ENCODE measurements around the gene FGFRL1. TPM values are rescaled to one million over a fixed set of nuclear protein-coding genes. Genes with fewer than 3 reads are reported as not detected.

Gene FGFRL1
- total RNA-seq, 4 donors from 2014 or later, result 18.1 to 39.6 (median 26.4) TPM

DNA sequence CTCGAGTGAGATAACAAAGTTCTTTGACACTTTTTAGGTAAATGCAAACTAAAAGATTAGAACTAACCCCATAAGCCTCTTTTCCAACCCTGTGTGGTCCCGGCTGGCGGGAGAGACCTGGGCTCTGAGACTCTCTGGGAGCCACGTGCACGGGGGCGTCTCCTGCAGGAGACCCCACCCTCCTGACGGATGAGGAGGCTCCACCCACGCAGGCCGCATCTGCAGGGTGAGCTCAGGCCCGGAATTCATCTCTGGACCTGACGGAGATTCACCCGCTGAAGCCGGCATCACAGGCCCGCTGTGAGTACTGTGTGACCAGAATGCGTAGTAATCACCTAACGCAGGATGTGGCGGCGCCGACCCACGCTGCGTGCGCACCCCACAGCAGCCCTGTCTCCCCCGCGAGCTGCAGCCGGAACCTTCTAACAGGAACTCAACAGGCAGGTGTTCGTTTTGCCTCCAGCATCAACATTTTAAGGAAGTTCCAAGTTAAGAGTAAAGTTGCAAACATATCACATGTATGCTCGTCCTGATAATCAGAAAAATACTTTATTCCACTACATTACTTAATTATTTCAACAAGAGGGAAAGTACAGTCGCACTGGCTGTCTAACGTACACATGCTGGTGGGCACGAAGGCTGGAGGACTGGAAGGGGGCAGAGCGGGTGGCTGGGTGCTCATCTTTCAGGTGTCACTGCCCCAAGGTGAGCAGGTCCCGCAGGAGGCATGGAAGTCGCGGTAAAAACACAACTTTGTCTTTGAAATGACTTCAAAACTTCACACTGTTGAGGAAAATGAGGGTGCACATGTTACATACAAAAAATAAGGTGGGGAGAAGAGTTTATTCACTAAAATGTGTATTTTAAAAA, 44.5 kb downstream of the FGFRL1 start:
- 54 to 56% methylated on average over 32 to 34 of the region's 34 CpGs for WGBS, 2 donors
- no peaks in the 10 kb centered on the region for H3K36me3 ChIP-seq
- peak overlapping the region in 1 of 4 donors; percentile 36 for H3K4me3 ChIP-seq
- no peak overlapping the region for H3K27ac ChIP-seq
- TF ChIP-seq EP300 (IDR thresholded peaks at IDR 0.05), result no peak
- TF ChIP-seq, protein P1, sequence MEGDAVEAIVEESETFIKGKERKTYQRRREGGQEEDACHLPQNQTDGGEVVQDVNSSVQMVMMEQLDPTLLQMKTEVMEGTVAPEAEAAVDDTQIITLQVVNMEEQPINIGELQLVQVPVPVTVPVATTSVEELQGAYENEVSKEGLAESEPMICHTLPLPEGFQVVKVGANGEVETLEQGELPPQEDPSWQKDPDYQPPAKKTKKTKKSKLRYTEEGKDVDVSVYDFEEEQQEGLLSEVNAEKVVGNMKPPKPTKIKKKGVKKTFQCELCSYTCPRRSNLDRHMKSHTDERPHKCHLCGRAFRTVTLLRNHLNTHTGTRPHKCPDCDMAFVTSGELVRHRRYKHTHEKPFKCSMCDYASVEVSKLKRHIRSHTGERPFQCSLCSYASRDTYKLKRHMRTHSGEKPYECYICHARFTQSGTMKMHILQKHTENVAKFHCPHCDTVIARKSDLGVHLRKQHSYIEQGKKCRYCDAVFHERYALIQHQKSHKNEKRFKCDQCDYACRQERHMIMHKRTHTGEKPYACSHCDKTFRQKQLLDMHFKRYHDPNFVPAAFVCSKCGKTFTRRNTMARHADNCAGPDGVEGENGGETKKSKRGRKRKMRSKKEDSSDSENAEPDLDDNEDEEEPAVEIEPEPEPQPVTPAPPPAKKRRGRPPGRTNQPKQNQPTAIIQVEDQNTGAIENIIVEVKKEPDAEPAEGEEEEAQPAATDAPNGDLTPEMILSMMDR (IDR thresholded peaks at IDR 0.05), result no peak
- no peak for TF ChIP-seq POLR2A (IDR thresholded peaks at IDR 0.05)
- DNase-seq (ENCODE audit: low spot score in 2 of 2), result no peak
- peaks cover 0 to 68% of the 10 kb centered on the region in 2 donors for H3K27me3 ChIP-seq
- no peaks in the 10 kb centered on the region for H3K9me3 ChIP-seq
- H3K4me1 ChIP-seq, result peaks cover 0 to 25% (median 7%) of the 10 kb centered on the region in 4 donors

- H3K4me3 ChIP-seq, result no peak overlapping the region
- 73 to 74% methylated on average over 28 of the region's 28 CpGs for WGBS, 2 donors
- no peak overlapping the region for H3K27ac ChIP-seq
- peaks cover 0 to 74% of the 10 kb centered on the region in 2 donors for H3K27me3 ChIP-seq
- TF ChIP-seq, protein P1 (IDR thresholded peaks at IDR 0.05), result no peak
- TF ChIP-seq POLR2A (IDR thresholded peaks at IDR 0.05) (no peak), EP300 (IDR thresholded peaks at IDR 0.05) (no peak)
- DNase-seq (ENCODE audit: low spot score in 2 of 2), result no peak
- H3K9me3 ChIP-seq, result no peaks in the 10 kb centered on the region
- no peaks in the 10 kb centered on the region for H3K36me3 ChIP-seq
- peaks cover 0 to 25% (median 7%) of the 10 kb centered on the region in 4 donors for H3K4me1 ChIP-seq
Observed at GRCh38 chr4:1056671-1057402, 45.4 kb downstream of the FGFRL1 start.

DNA sequence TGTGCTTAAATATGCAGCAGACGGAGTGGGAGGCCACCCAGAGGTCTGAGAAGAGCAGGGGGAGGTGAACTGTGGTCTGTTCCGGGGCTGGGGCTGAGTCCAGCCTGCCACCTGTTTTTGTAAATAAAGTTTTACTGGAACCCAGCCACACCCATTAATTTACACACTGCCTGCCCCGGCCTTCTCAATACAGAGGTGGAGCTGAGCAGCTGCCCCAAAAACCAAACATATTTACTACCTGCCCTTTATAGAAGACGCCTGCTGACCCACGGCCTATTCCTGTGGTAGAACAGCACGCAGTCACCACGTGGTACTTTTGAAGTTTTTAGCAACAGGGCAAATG, 45.9 kb downstream of the FGFRL1 start:
- H3K27ac ChIP-seq, result no peak overlapping the region
- no peak for TF ChIP-seq EP300 (IDR thresholded peaks at IDR 0.05)
- TF ChIP-seq POLR2A (IDR thresholded peaks at IDR 0.05), result no peak
- TF ChIP-seq, protein P1 (IDR thresholded peaks at IDR 0.05), result no peak
- 84 to 90% methylated on average over 7 of the region's 7 CpGs for WGBS, 2 donors
- no peaks in the 10 kb centered on the region for H3K9me3 ChIP-seq
- no peaks in the 10 kb centered on the region for H3K36me3 ChIP-seq
- H3K4me3 ChIP-seq, result no peak overlapping the region
- no peak for DNase-seq (ENCODE audit: low spot score in 2 of 2)
- H3K27me3 ChIP-seq, result peaks cover 0 to 74% of the 10 kb centered on the region in 2 donors
- peaks cover 0 to 22% (median 7%) of the 10 kb centered on the region in 4 donors for H3K4me1 ChIP-seq

GRCh38 chr4:1058198-1058996, 47.0 kb downstream of the FGFRL1 start:
- peaks cover 0 to 12% (median 2%) of the 10 kb centered on the region in 4 donors for H3K4me1 ChIP-seq
- H3K27me3 ChIP-seq, result peaks cover 0 to 67% of the 10 kb centered on the region in 2 donors
- no peak overlapping the region for H3K4me3 ChIP-seq
- DNase-seq (ENCODE audit: low spot score in 2 of 2), result no peak
- no peak overlapping the region for H3K27ac ChIP-seq
- TF ChIP-seq EP300 (IDR thresholded peaks at IDR 0.05) (no peak), POLR2A (IDR thresholded peaks at IDR 0.05) (no peak)
- TF ChIP-seq, protein P1 (IDR thresholded peaks at IDR 0.05), result no peak
- no peaks in the 10 kb centered on the region for H3K36me3 ChIP-seq
- no peaks in the 10 kb centered on the region for H3K9me3 ChIP-seq
- WGBS, 2 donors, result 76 to 78% methylated on average over 31 to 35 of the region's 35 CpGs
